A549 (cell line): ENCODE data around the gene UBE2C. TPM values are rescaled to one million over a fixed set of nuclear protein-coding genes. Genes with fewer than 3 reads are reported as not detected.

Experiments
- ATAC-seq, 2 experiments: fragments of 200-7000 bp in 1 of 2; fragments of >200 bp in 1 of 2; cut with Nextera tagmentation in 1 of 2; cut with Tn5 transposase in 1 of 2; 3 replicates each; pipeline versions ENCODE4 v1.8.0 to v1.9.1; 2018 to 2020; ENCODE audit warnings: mild to moderate bottlenecking in 1 of 2, moderate library complexity in 1 of 2
- CTCF ChIA-PET: fragments of 300-600 bp; sonication (Branson Sonifier 250); formaldehyde crosslinking; extraction: SDS; loops from one replicate; lab custom pipeline; 2021; ENCODE audit warnings: antibody characterized with exemption, inconsistent platforms; lab: Yijun Ruan, JAX
- POLR2A ChIA-PET: fragments of 350-600 bp; formaldehyde crosslinking; extraction: SDS; loops from one replicate; lab custom pipeline; 2021; ENCODE audit warnings: antibody characterized with exemption, inconsistent platforms; lab: Yijun Ruan, JAX
- DNase-seq, 2 experiments: peaks; one replicate each; pipeline versions ENCODE4 v3.0.0 to v3.0.0-alpha.2; 2011 to 2016; ENCODE audit warnings: low read depth in 1 of 2, low spot score in 1 of 2
- FAIRE-seq: peaks from 2 replicates; lab custom pipeline; 2011; peaks lifted over from hg19 to GRCh38; lab: Jason Lieb, UNC
- H3K27ac ChIP-seq, 2 experiments: fragments of >200 bp; sonication (Bioruptor Twin); formaldehyde crosslinking; 3 replicates each; pipeline ENCODE4 v1.5.1; 2016 to 2017
- H3K4me1 ChIP-seq: fragments of >200 bp; sonication (Bioruptor Twin); formaldehyde crosslinking; 3 replicates; pipeline ENCODE4 v1.6.1; 2016
- H3K4me2 ChIP-seq: fragments of >200 bp; sonication (Bioruptor Twin); formaldehyde crosslinking; 3 replicates; pipeline ENCODE4 v1.6.1; 2016
- H3K4me3 ChIP-seq: fragments of >200 bp; sonication (Bioruptor Twin); formaldehyde crosslinking; 3 replicates; pipeline ENCODE4 v1.5.1; 2016
- H3K9me3 ChIP-seq: fragments of >200 bp; sonication (Bioruptor Twin); formaldehyde crosslinking; 3 replicates; pipeline ENCODE4 v1.6.1; 2016
- BHLHE40 ChIP-seq: IDR thresholded peaks from 2 replicates; pipeline ENCODE4 v1.6.1; 2012; ENCODE audit warnings: low read depth, low read length, inconsistent platforms
- EHF ChIP-seq: fragments of 250-450 bp; sonication (Bioruptor Pico); IDR thresholded peaks from 2 replicates; pipeline ENCODE4 v1.5.0; 2020; ENCODE audit warnings: mild to moderate bottlenecking
- EHMT2 ChIP-seq: fragments of 200-600 bp; sonication (generic); IDR thresholded peaks from 2 replicates; pipeline ENCODE4 v1.6.1; 2016; ENCODE audit warnings: antibody characterized with exemption, low read depth, mild to moderate bottlenecking, moderate library complexity
- EP300 ChIP-seq, 2 experiments: fragments of >200 bp; sonication (Bioruptor Twin); formaldehyde crosslinking; IDR thresholded peaks; 2 replicates in 1 of 2; 3 replicates in 1 of 2; pipeline ENCODE4 v1.6.1; 2016 to 2017
- FOSB ChIP-seq: fragments of 250-450 bp; sonication (Bioruptor Pico); IDR thresholded peaks from 2 replicates; pipeline ENCODE4 v1.5.0; 2020; ENCODE audit warnings: mild to moderate bottlenecking, moderate library complexity
- FOSL2 ChIP-seq, 2 experiments: fragments of 450-650 bp in 1 of 2; fragments of >200 bp in 1 of 2; sonication (Bioruptor Twin) in 1 of 2; formaldehyde crosslinking; IDR thresholded peaks; 2 replicates each; pipeline versions ENCODE4 v1.5.0 to v1.6.1; 2016 to 2020; ENCODE audit warnings: mild to moderate bottlenecking in 1 of 2, moderate library complexity in 1 of 2
- FOXS1 ChIP-seq: fragments of 250-450 bp; sonication (Bioruptor Pico); IDR thresholded peaks from 2 replicates; pipeline ENCODE4 v1.5.0; 2020; ENCODE audit warnings: mild to moderate bottlenecking, moderate library complexity
- GATA3 ChIP-seq: IDR thresholded peaks from 2 replicates; pipeline ENCODE4 v1.6.1; 2012; ENCODE audit warnings: borderline replicate concordance
- HEYL ChIP-seq: fragments of 250-450 bp; sonication (Bioruptor Pico); IDR thresholded peaks from 2 replicates; pipeline ENCODE4 v1.8.0; 2021; ENCODE audit warnings: mild to moderate bottlenecking, moderate library complexity
- HOXB13 ChIP-seq: fragments of 250-450 bp; sonication (Bioruptor Pico); IDR thresholded peaks from 2 replicates; pipeline ENCODE4 v1.5.0; 2020; ENCODE audit warnings: low read depth, mild to moderate bottlenecking, moderate library complexity
- JUN ChIP-seq, 2 experiments: fragments of >200 bp; sonication (Bioruptor Twin); formaldehyde crosslinking; IDR thresholded peaks; 2 replicates in 1 of 2; 3 replicates in 1 of 2; pipeline ENCODE4 v1.6.1; 2016 to 2017
- KDM1A ChIP-seq: fragments of 200-600 bp; sonication (generic); IDR thresholded peaks from 2 replicates; pipeline ENCODE4 v1.6.1; 2016; ENCODE audit warnings: low read depth, mild to moderate bottlenecking
- MAFK ChIP-seq: fragments of 450-650 bp; IDR thresholded peaks from 2 replicates; pipeline ENCODE4 v1.6.1; 2014; ENCODE audit not compliant: partially characterized antibody
- MAZ ChIP-seq: fragments of 150-350 bp; IDR thresholded peaks from 2 replicates; pipeline ENCODE4 v1.6.1; 2014; ENCODE audit warnings: antibody characterized with exemption, low read depth, low read length, borderline replicate concordance
- NFE2L2 ChIP-seq: fragments of 150-350 bp; conservative IDR thresholded peaks from 2 replicates; pipeline ENCODE4 v1.6.1; 2014; ENCODE audit warnings: low read length
- NR3C1 ChIP-seq: fragments of >200 bp; sonication (Bioruptor Twin); formaldehyde crosslinking; IDR thresholded peaks from 3 replicates; pipeline ENCODE4 v1.6.1; 2017
- POLR2A ChIP-seq: IDR thresholded peaks from 2 replicates; pipeline ENCODE4 v1.6.1; 2012; ENCODE audit warnings: mild to moderate bottlenecking, low read length
- RAD21 ChIP-seq, 2 experiments: fragments of >200 bp in 1 of 2; sonication (Bioruptor Twin) in 1 of 2; formaldehyde crosslinking in 1 of 2; IDR thresholded peaks in 1 of 2; conservative IDR thresholded peaks in 1 of 2; 2 replicates in 1 of 2; 3 replicates in 1 of 2; pipeline ENCODE4 v1.6.1; 2012 to 2018; ENCODE audit warnings: inconsistent platforms in 1 of 2
- RCOR1 ChIP-seq: fragments of 150-350 bp; IDR thresholded peaks from 2 replicates; pipeline ENCODE4 v1.6.1; 2014; ENCODE audit warnings: antibody characterized with exemption, low read length, low read depth
- SMC3 ChIP-seq: fragments of >200 bp; sonication (Bioruptor Twin); formaldehyde crosslinking; IDR thresholded peaks from 3 replicates; pipeline ENCODE4 v1.6.1; 2018; ENCODE audit warnings: inconsistent platforms
- TP53 ChIP-seq: fragments of 250-450 bp; sonication (Bioruptor Pico); IDR thresholded peaks from 2 replicates; pipeline ENCODE4 v1.5.0; 2021; ENCODE audit warnings: mild to moderate bottlenecking, moderate library complexity
- ZC3H11A ChIP-seq: fragments of 450-650 bp; IDR thresholded peaks from 2 replicates; pipeline ENCODE4 v1.6.1; 2014; ENCODE audit warnings: antibody characterized with exemption, mild to moderate bottlenecking
- WGBS: methylation state at CpG from one replicate; pipeline ENCODE4 v1.1.6; 2017; ENCODE audit errors: missing lambda C conversion rate; 5-methylcytosine and 5-hydroxymethylcytosine counted together
- polyA plus RNA-seq, 4 experiments: library from polyadenylated mRNA; depleted of rRNA in 3 of 4; stranded (reverse); fragments of >200 nt; fragmentation: RNase III in 1 of 4; extraction: RNeasy Plus Mini Kit Qiagen cat#74134 plus additional on column Dnase treatment in 1 of 4; gene quantifications; 2 replicates in 3 of 4; 3 replicates in 1 of 4; pipeline ENCODE4 v1.2.3, GENCODE V29; 2011 to 2017
- TF ChIP-seq, protein P1 (sequence below): fragments of >200 bp; sonication (Bioruptor Twin); formaldehyde crosslinking; IDR thresholded peaks from 3 replicates; pipeline ENCODE4 v1.5.1; 2016
- TF ChIP-seq, protein P2 (sequence below): fragments of >200 bp; sonication (Bioruptor Twin); formaldehyde crosslinking; IDR thresholded peaks from 2 replicates; pipeline ENCODE4 v1.6.1; 2016
- TF ChIP-seq, protein P3 (sequence below): fragments of 450-650 bp; IDR thresholded peaks from 2 replicates; pipeline ENCODE4 v1.6.1; 2014; ENCODE audit warnings: antibody characterized with exemption
- TF ChIP-seq, protein P4 (sequence below): fragments of 150-350 bp; IDR thresholded peaks from 2 replicates; pipeline ENCODE4 v1.6.1; 2014; ENCODE audit warnings: low read depth, mild to moderate bottlenecking, low read length
- TF ChIP-seq, protein P5 (sequence below): IDR thresholded peaks from 2 replicates; pipeline ENCODE4 v1.6.1; 2012; ENCODE audit warnings: low read depth, borderline replicate concordance

The UBE2C gene
- polyA plus RNA-seq, 2 of the 4 experiments (the other 2 are of a cell fraction) = 123 to 189 TPM

DNA sequence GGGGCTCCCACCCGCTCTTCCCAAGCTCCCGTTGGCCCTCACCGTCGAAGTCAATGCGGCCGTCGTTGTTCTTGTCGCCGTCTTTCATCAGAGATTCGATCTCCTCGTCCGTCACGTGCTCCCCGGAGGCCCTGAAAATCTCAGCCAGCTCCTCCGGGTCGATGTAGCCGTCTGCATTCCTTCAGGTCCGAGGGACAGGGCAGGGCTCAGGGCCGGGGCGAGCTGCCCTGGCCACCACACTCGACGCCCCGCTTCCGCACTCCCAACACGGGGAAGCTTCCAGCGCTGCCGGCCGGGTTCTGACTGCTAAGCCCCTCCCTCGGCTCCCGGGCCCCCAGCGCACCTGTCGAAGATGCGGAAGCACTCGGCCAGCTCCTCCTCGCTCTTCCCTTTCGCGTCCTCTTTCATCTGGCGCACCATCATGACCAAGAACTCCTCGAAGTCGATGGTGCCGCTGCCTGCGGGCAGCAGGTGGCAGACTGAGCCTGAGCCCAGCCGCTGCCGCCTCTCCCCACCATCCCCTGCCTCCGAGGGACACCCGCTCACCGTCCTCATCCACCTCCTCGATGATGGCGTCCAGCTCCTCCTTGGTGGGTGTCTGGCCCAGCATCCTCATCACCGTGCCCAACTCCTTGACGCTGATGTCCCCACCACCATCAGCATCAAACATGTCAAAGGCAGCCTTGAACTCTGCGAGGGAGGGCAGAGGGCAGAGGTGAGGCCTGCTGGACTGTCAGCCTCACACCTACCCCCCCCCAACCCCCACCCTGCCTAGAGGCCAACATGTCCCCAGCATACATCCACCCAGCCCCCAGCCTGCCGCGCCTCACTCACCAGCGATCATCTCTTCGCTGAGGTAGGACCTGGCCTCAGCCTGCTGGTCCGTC is 11.7 kb downstream of the UBE2C start:
- WGBS = 73% methylated on average over 50 of the region's 57 CpGs
- Histone ChIP-seq H3K27ac (no peak overlapping the region), H3K4me1 (peaks cover 10% of the 10 kb centered on the region; the same call in 2 of the 3 replicates)
- TF ChIP-seq TP53 (no peak), MAFK (no peak), HOXB13 (no peak), FOSL2 (IDR thresholded peaks at IDR 0.05) (no peak), FOSL2 (CRISPR knock-in tag; IDR thresholded peaks at IDR 0.05) (no peak), RCOR1 (no peak), KDM1A (no peak), NFE2L2 (no peak), EHMT2 (no peak), SMC3 (0 out of 3 replicates have a peak, but pooled peaks have one; percentile 18), EHF (no peak), EP300 (IDR thresholded peaks at IDR 0.05) (no peak), RAD21 (conservative IDR thresholded peaks at IDR 0.05 in 1 of 2, IDR thresholded peaks at IDR 0.05 in 1 of 2) (peak; percentile 40 to 57), JUN (IDR thresholded peaks at IDR 0.05) (no peak), GATA3 (no peak)
- TF ChIP-seq, protein P1, sequence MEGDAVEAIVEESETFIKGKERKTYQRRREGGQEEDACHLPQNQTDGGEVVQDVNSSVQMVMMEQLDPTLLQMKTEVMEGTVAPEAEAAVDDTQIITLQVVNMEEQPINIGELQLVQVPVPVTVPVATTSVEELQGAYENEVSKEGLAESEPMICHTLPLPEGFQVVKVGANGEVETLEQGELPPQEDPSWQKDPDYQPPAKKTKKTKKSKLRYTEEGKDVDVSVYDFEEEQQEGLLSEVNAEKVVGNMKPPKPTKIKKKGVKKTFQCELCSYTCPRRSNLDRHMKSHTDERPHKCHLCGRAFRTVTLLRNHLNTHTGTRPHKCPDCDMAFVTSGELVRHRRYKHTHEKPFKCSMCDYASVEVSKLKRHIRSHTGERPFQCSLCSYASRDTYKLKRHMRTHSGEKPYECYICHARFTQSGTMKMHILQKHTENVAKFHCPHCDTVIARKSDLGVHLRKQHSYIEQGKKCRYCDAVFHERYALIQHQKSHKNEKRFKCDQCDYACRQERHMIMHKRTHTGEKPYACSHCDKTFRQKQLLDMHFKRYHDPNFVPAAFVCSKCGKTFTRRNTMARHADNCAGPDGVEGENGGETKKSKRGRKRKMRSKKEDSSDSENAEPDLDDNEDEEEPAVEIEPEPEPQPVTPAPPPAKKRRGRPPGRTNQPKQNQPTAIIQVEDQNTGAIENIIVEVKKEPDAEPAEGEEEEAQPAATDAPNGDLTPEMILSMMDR = no peak; the same call in 2 of the 3 replicates
- TF ChIP-seq, protein P2, sequence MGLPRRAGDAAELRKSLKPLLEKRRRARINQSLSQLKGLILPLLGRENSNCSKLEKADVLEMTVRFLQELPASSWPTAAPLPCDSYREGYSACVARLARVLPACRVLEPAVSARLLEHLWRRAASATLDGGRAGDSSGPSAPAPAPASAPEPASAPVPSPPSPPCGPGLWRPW = no peak
- TF ChIP-seq, all 56 proteins: peak for 2
- ChIA-PET CTCF (interaction anchor here (0.9 to 1.7 kb wide), 9 partner anchors 9 to 190 kb away, joined by 3 to 8 read pairs (median 3); partner anchors contain the start of gene SNX21), POLR2A (interaction anchor here (0.9 kb wide), 1 partner anchor 59 kb away, joined by 3 read pairs; no protein-coding TSS in a partner anchor)
- Histone ChIP-seq H3K4me3 (no peak overlapping the region), H3K4me2 (no peak overlapping the region), H3K9me3 (no peaks in the 10 kb centered on the region)
- ATAC-seq (peak; percentile 40 to 71; a peak in 3 of 6 replicates), FAIRE-seq (no peak), DNase-seq (peak in 1 of 2 experiments; percentile 49)

DNA sequence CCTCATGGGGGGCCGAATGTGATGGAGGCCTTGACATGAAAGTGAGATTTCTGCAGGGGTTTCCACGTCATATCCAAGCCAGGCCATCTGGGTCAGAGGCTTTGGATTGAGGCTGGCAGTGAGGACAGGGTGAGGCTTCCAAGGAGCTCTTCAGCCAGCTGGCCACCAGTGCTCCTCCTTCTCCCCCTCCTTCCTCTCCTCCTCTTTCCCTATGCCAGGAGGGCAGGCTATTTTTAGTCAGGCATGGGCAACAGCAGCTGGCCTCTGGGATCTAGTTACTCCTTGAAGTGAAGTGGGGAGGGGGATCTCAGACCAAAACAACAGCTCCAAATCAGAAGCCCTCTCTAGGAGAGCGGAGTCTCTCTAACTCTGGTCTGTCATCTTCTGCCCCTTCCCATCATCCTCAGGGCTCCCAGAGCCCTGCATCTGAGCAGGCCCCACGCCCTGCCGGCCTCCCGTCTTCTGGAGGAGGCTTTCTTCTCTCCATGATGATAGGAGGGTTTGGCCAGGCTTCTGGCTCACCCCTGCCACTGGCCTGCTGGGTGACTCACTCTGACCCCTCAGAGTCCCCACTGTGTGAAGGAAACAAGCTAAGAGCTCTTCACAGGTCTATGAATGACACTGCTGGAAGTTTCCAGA is 14.1 kb downstream of the UBE2C start:
- peaks cover 10% of the 10 kb centered on the region; the same call in 2 of the 3 replicates for H3K4me1 ChIP-seq
- H3K4me2 ChIP-seq = no peak overlapping the region
- POLR2A ChIA-PET = interaction anchor here (1.6 kb wide), 1 partner anchor 54 kb away, joined by 4 read pairs; the partner anchor contains the start of gene ZSWIM1
- 66% methylated on average over 6 of the region's 6 CpGs for WGBS
- CTCF ChIA-PET = interaction anchor here (1.2 to 1.6 kb wide), 4 partner anchors 10 to 143 kb away, joined by 3 to 7 read pairs (median 4); no protein-coding TSS in a partner anchor
- no peak for FAIRE-seq
- ATAC-seq = peak in 1 of 2 experiments; percentile 18; a peak in 1 of 6 replicates
- H3K9me3 ChIP-seq = no peaks in the 10 kb centered on the region
- H3K4me3 ChIP-seq = no peak overlapping the region
- no peak for DNase-seq
- 0 out of 6 replicates have a peak overlapping the region, but pooled peaks of 1 of the 2 experiments have one; percentile 6 for H3K27ac ChIP-seq
- TF ChIP-seq, protein P3, sequence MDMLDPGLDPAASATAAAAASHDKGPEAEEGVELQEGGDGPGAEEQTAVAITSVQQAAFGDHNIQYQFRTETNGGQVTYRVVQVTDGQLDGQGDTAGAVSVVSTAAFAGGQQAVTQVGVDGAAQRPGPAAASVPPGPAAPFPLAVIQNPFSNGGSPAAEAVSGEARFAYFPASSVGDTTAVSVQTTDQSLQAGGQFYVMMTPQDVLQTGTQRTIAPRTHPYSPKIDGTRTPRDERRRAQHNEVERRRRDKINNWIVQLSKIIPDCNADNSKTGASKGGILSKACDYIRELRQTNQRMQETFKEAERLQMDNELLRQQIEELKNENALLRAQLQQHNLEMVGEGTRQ = no peak
- TF ChIP-seq ZC3H11A (no peak), FOSB (CRISPR knock-in tag) (no peak), MAZ (no peak), BHLHE40 (no peak), POLR2A (no peak), FOXS1 (no peak), NR3C1 (no peak), HEYL (no peak), RCOR1 (no peak)
- TF ChIP-seq, protein P4, sequence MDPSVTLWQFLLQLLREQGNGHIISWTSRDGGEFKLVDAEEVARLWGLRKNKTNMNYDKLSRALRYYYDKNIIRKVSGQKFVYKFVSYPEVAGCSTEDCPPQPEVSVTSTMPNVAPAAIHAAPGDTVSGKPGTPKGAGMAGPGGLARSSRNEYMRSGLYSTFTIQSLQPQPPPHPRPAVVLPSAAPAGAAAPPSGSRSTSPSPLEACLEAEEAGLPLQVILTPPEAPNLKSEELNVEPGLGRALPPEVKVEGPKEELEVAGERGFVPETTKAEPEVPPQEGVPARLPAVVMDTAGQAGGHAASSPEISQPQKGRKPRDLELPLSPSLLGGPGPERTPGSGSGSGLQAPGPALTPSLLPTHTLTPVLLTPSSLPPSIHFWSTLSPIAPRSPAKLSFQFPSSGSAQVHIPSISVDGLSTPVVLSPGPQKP = no peak
- TF ChIP-seq, protein P1 = no peak
- TF ChIP-seq, protein P5, sequence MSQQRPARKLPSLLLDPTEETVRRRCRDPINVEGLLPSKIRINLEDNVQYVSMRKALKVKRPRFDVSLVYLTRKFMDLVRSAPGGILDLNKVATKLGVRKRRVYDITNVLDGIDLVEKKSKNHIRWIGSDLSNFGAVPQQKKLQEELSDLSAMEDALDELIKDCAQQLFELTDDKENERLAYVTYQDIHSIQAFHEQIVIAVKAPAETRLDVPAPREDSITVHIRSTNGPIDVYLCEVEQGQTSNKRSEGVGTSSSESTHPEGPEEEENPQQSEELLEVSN = no peak
